HG03575 (cell line): ENCODE results near the gene ASAP3.

Experiments used
- ATAC-seq: cut with Tn5 transposase; IDR thresholded peaks from one replicate; pipeline ENCODE4 v1.9.1; 2021; ENCODE audit not compliant: unreplicated experiment, insufficient number of reproducible peaks, low FRiP score; ENCODE audit errors: extremely low read depth

ASAP3 gene

GRCh38 chr1:23480187-23481025 is 3.6 kb downstream of the ASAP3 start:
- no peak for ATAC-seq

GRCh38 chr1:23479666-23479941 is 4.4 kb downstream of the ASAP3 start:
- no peak for ATAC-seq

- ATAC-seq: no peak
Measured at GRCh38 chr1:23478896-23479665, 4.9 kb downstream of the ASAP3 start.

- ATAC-seq: no peak
Measured at GRCh38 chr1:23477359-23478144, 6.4 kb downstream of the ASAP3 start.

GRCh38 chr1:23475641-23476040 is 8.3 kb downstream of the ASAP3 start:
- ATAC-seq: no peak

GRCh38 chr1:23475134-23475628 is 8.8 kb downstream of the ASAP3 start:
- no peak for ATAC-seq

- ATAC-seq: no peak
Measured at GRCh38 chr1:23473037-23473800, 10.8 kb downstream of the ASAP3 start.

GRCh38 chr1:23472351-23473036 is 11.5 kb downstream of the ASAP3 start:
- ATAC-seq: no peak

- ATAC-seq: no peak
Measured at GRCh38 chr1:23471473-23472075, 12.4 kb downstream of the ASAP3 start.

- ATAC-seq: no peak
Measured at GRCh38 chr1:23470282-23471070, 13.5 kb downstream of the ASAP3 start.

GRCh38 chr1:23469372-23469982 is 14.5 kb downstream of the ASAP3 start:
- no peak for ATAC-seq

GRCh38 chr1:23466423-23466989 is 17.5 kb downstream of the ASAP3 start:
- ATAC-seq: no peak

- ATAC-seq: no peak
Measured at GRCh38 chr1:23463286-23463685, 20.7 kb downstream of the ASAP3 start.

GRCh38 chr1:23462766-23463165 is 21.2 kb downstream of the ASAP3 start:
- ATAC-seq: no peak

- ATAC-seq: no peak
Measured at GRCh38 chr1:23461050-23461449, 22.9 kb downstream of the ASAP3 start.

GRCh38 chr1:23460519-23460918 is 23.5 kb downstream of the ASAP3 start:
- no peak for ATAC-seq

GRCh38 chr1:23459338-23459757 is 24.6 kb downstream of the ASAP3 start:
- ATAC-seq: no peak
